IMR-90 (cell line): ENCODE measurements around the gene SMCP. TPM values are rescaled to one million over a fixed set of nuclear protein-coding genes. Genes with fewer than 3 reads are reported as not detected.

ENCODE experiments used
- ATAC-seq: fragments of 200-7000 bp; cut with Tn5 transposase; 2 replicates; pipeline ENCODE4 v1.9.1; 2020; ENCODE audit warnings: low read depth, mild to moderate bottlenecking, moderate library complexity
- BruUV-seq: library from RNA; stranded (reverse); fragments of 400-500 nt; replicated peaks from 2 replicates; lab custom pipeline; 2021; lab: Mats Ljungman, UMichigan
- CTCF ChIA-PET: fragments of 300-600 bp; formaldehyde crosslinking; extraction: SDS; loops from one replicate; lab custom pipeline; 2021; ENCODE audit warnings: antibody characterized with exemption; lab: Yijun Ruan, JAX
- POLR2A ChIA-PET: fragments of 300-600 bp; sonication (Branson Sonifier 250); formaldehyde crosslinking; loops from one replicate; lab custom pipeline; 2022; ENCODE audit warnings: antibody characterized with exemption; ENCODE audit not compliant: unreplicated experiment; lab: Charles Lee
- DNase-seq: peaks from one replicate; pipeline ENCODE4 v3.0.0; 2013
- H2AFZ ChIP-seq: replicated peaks from 2 replicates; pipeline ENCODE3; 2013; ENCODE audit warnings: low read length, mild to moderate bottlenecking; ENCODE audit not compliant: poor library complexity
- H2AK5ac ChIP-seq: 2 replicates; pipeline ENCODE4 v1.6.1; 2013; ENCODE audit warnings: low read depth, low read length, inconsistent platforms
- H2AK9ac ChIP-seq: replicated peaks from 2 replicates; pipeline ENCODE3; 2013; ENCODE audit warnings: mild to moderate bottlenecking, low read depth, low read length, moderate library complexity; ENCODE audit not compliant: poor library complexity
- H2BK120ac ChIP-seq: 2 replicates; pipeline ENCODE4 v1.6.1; 2013; ENCODE audit warnings: low read depth, low read length, inconsistent platforms
- H2BK15ac ChIP-seq: 3 replicates; pipeline ENCODE4 v1.6.1; 2013; ENCODE audit warnings: low read depth, low read length, inconsistent platforms
- H2BK20ac ChIP-seq: 2 replicates; pipeline ENCODE4 v1.6.1; 2013; ENCODE audit warnings: low read depth, mild to moderate bottlenecking, inconsistent platforms, low read length, moderate library complexity
- H2BK5ac ChIP-seq: 2 replicates; pipeline ENCODE4 v1.6.1; 2013; ENCODE audit warnings: mild to moderate bottlenecking, low read depth, low read length, inconsistent platforms; ENCODE audit not compliant: poor library complexity, severe bottlenecking
- H3K14ac ChIP-seq: replicated peaks from 2 replicates; pipeline ENCODE4 v1.6.1; 2013; ENCODE audit warnings: low read depth, low read length, inconsistent platforms
- H3K18ac ChIP-seq: 2 replicates; pipeline ENCODE4 v1.6.1; 2013; ENCODE audit warnings: low read depth, low read length, control low read depth
- H3K23ac ChIP-seq: 2 replicates; pipeline ENCODE4 v1.6.1; 2013; ENCODE audit warnings: low read depth, low read length, inconsistent platforms
- H3K27ac ChIP-seq: 2 replicates; pipeline ENCODE4 v1.5.1; 2013; ENCODE audit warnings: mild to moderate bottlenecking, control low read depth, low read length; ENCODE audit not compliant: insufficient read depth
- H3K27me3 ChIP-seq: 2 replicates; pipeline ENCODE4 v1.6.1; 2013; ENCODE audit warnings: low read length; ENCODE audit not compliant: control insufficient read depth, insufficient read depth
- H3K36me3 ChIP-seq: 2 replicates; pipeline ENCODE4 v1.6.1; 2013; ENCODE audit warnings: low read length, mixed read lengths; ENCODE audit not compliant: control insufficient read depth, insufficient read depth
- H3K4ac ChIP-seq: 2 replicates; pipeline ENCODE4 v1.6.1; 2013; ENCODE audit warnings: low read depth, low read length, inconsistent platforms
- H3K4me1 ChIP-seq: 2 replicates; pipeline ENCODE4 v1.6.1; 2013; ENCODE audit warnings: low read length, mixed read lengths; ENCODE audit not compliant: control insufficient read depth, insufficient read depth
- H3K4me2 ChIP-seq: 2 replicates; pipeline ENCODE4 v1.6.1; 2013; ENCODE audit warnings: low read depth, mild to moderate bottlenecking, control low read depth, low read length, moderate library complexity
- H3K4me3 ChIP-seq: 2 replicates; pipeline ENCODE4 v1.5.1; 2013; ENCODE audit warnings: low read depth, mild to moderate bottlenecking, control low read depth, low read length, moderate library complexity; ENCODE audit not compliant: insufficient read depth
- H3K56ac ChIP-seq: 2 replicates; pipeline ENCODE4 v1.6.1; 2013; ENCODE audit warnings: low read length, inconsistent platforms; ENCODE audit not compliant: insufficient read depth; ENCODE audit errors: extremely low read depth
- H3K79me1 ChIP-seq, 2 experiments: 2 replicates each; pipeline ENCODE4 v1.6.1; 2013; ENCODE audit warnings: low read length in 2 of 2, inconsistent platforms in 1 of 2, low read depth in 1 of 2
- H3K9ac ChIP-seq: 2 replicates; pipeline ENCODE4 v1.6.1; 2013; ENCODE audit warnings: low read depth, low read length, control low read depth
- H3K9me1 ChIP-seq: 2 replicates; pipeline ENCODE4 v1.6.1; 2013; ENCODE audit warnings: low read length, inconsistent platforms; ENCODE audit not compliant: insufficient read depth
- H3K9me3 ChIP-seq: 2 replicates; pipeline ENCODE4 v1.6.1; 2013; ENCODE audit warnings: low read length; ENCODE audit not compliant: control insufficient read depth, insufficient read depth
- H4K20me1 ChIP-seq: 2 replicates; pipeline ENCODE4 v1.6.1; 2013; ENCODE audit warnings: low read length, inconsistent platforms; ENCODE audit not compliant: insufficient read depth
- H4K5ac ChIP-seq: 2 replicates; pipeline ENCODE4 v1.6.1; 2013; ENCODE audit warnings: mild to moderate bottlenecking, low read depth, low read length, control low read depth
- H4K8ac ChIP-seq, 2 experiments: 2 replicates each; pipeline ENCODE4 v1.6.1; 2013; ENCODE audit warnings: low read depth in 2 of 2, low read length in 2 of 2, control low read depth in 1 of 2, inconsistent platforms in 1 of 2
- H4K91ac ChIP-seq: 2 replicates; pipeline ENCODE4 v1.6.1; 2013; ENCODE audit warnings: low read depth, low read length, inconsistent platforms; ENCODE audit not compliant: insufficient read depth
- CEBPB ChIP-seq: IDR thresholded peaks from 2 replicates; pipeline ENCODE4 v1.6.1; 2012; ENCODE audit warnings: low read depth, low read length, improper control_type of control experiment
- CHD1 ChIP-seq: IDR thresholded peaks from 2 replicates; pipeline ENCODE4 v1.6.1; 2012; ENCODE audit warnings: low read depth, low read length, improper control_type of control experiment
- FOS ChIP-seq: fragments of 150-350 bp; IDR thresholded peaks from 2 replicates; pipeline ENCODE4 v1.6.1; 2016; ENCODE audit warnings: low read depth, low read length
- MAFK ChIP-seq: IDR thresholded peaks from 2 replicates; pipeline ENCODE4 v1.6.1; 2012; ENCODE audit warnings: low read depth, low read length, improper control_type of control experiment
- MXI1 ChIP-seq: IDR thresholded peaks from 2 replicates; pipeline ENCODE4 v1.6.1; 2012; ENCODE audit warnings: low read depth, mild to moderate bottlenecking, low read length, moderate library complexity, borderline replicate concordance
- SMC3 ChIP-seq: fragments of 150-350 bp; IDR thresholded peaks from 2 replicates; pipeline ENCODE4 v1.6.1; 2016; ENCODE audit warnings: low read depth, mild to moderate bottlenecking, antibody characterized with exemption, low read length, moderate library complexity
- dilution Hi-C: fragments of 300-500 bp; cut with HindIII; formaldehyde crosslinking; loops from one replicate; pipeline ENCODE4 v1.14.3; 2018; ENCODE audit warnings: low sequenced_read_pairs; ENCODE audit not compliant: unreplicated experiment
- in situ Hi-C: fragments of 300-500 bp; cut with MboI; formaldehyde crosslinking; loops from 3 replicates; pipeline ENCODE4 v1.14.3; 2019; ENCODE audit warnings: low sequenced_read_pairs, inconsistent platforms, mixed read lengths
- intact Hi-C: fragments of 100-400 bp; cut with micrococcal nuclease; formaldehyde crosslinking; loops from 2 replicates; pipeline ENCODE4 v1.10.0; 2022
- polyA plus RNA-seq, 3 experiments: library from polyadenylated mRNA; depleted of rRNA; stranded (reverse); fragments of >200 nt; gene quantifications; 2 replicates each; pipeline ENCODE4 v1.2.3, GENCODE V29; 2012; ENCODE audit warnings: low replicate concordance in 1 of 3
- total RNA-seq: library from RNA; depleted of rRNA; stranded (reverse); fragments of >200 nt; gene quantifications from 2 replicates; pipeline ENCODE4 v1.2.3, GENCODE V29; 2012

SMCP gene
- total and polyA plus RNA-seq, 2 of the 4 experiments (the other 2 are of a cell fraction): not detected

DNA sequence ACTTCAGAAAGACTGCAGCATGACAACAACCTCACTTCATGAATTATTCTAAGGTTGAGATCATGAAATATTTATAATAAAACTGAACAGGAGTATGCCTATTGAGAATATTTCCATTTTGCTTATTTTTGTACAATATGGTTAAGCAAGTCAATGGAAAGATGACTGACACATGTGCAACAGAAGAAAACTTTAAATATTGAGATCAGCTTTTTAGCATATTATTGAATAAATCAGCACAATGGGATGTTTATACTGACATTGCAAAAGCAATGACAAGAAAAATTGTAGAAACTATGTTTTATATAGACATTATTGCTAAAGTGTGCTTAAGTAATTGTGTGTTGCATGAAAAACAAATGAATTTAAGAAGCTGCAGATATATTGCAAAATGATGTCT lies 13.7 kb upstream of the SMCP start:
- no peak overlapping the region for H4K5ac ChIP-seq
- CTCF ChIA-PET: no interaction called here

More for the DNA sequence above, 13.7 kb upstream of the SMCP start:
- no TSS peak for BruUV-seq
- Histone ChIP-seq H3K4me2 (no peak overlapping the region), H3K9ac (no peak overlapping the region), H3K9me3 (no peaks in the 10 kb centered on the region), H3K4ac (no peak overlapping the region), H3K4me1 (no peaks in the 10 kb centered on the region), H2BK120ac (no peak overlapping the region), H2AK5ac (no peak overlapping the region), H2AFZ (no peak overlapping the region), H2BK20ac (no peak overlapping the region), H2AK9ac (no peak overlapping the region), H2BK15ac (no peak overlapping the region), H3K27me3 (no peaks in the 10 kb centered on the region), H3K79me1 (no peaks in the 10 kb centered on the region), H4K20me1 (no peaks in the 10 kb centered on the region), H3K4me3 (no peak overlapping the region), H3K36me3 (no peaks in the 10 kb centered on the region), H3K9me1 (no peaks in the 10 kb centered on the region), H4K91ac (no peak overlapping the region), H4K8ac (no peak overlapping the region), H3K56ac (no peak overlapping the region), H3K23ac (no peak overlapping the region), H3K14ac (no peak overlapping the region), H3K18ac (no peak overlapping the region), H3K27ac (no peak overlapping the region), H2BK5ac (no peak overlapping the region)
- no peak for DNase-seq
- POLR2A ChIA-PET: no interaction called here
- no peak for ATAC-seq
- dilution Hi-C loops (no loop called here), intact Hi-C loops (no loop called here), in situ Hi-C loops (no loop called here)
- TF ChIP-seq MXI1: no peak
- no peak for TF ChIP-seq CHD1
- TF ChIP-seq MAFK: no peak
- no peak for TF ChIP-seq SMC3
- no peak for TF ChIP-seq FOS
- TF ChIP-seq CEBPB: no peak
